ENCODE results near the gene MMD.
"Not testable (repeated sequence)": the region's sequence is repeated elsewhere in the genome, so short reads cannot be mapped to it uniquely, and the experiment has no call there.

MMD gene

GRCh38 chr17:55424893-55425540 is 3.4 kb upstream of the MMD start:
- FAIRE-seq: no peak

GRCh38 chr17:55423535-55423934 is 1.9 kb upstream of the MMD start:
- DNase-seq (ENCODE audit: insufficient read length, low spot score): no peak
- no peak for FAIRE-seq

More at GRCh38 chr17:55424893-55425540, 3.4 kb upstream of the MMD start:
- DNase-seq (ENCODE audit: insufficient read length, low spot score): no peak

- DNase-seq (ENCODE audit: insufficient read length, low spot score); FAIRE-seq: not testable (repeated sequence)
These were observed 1.2 kb upstream of the MMD start for GRCh38 chr17:55422828-55423164.

- DNase-seq (ENCODE audit: insufficient read length, low spot score): peak; percentile 22
- no peak for FAIRE-seq
These were observed 858 bp downstream of the MMD start for GRCh38 chr17:55420776-55421178.

GRCh38 chr17:55420067-55420775 is 1.4 kb downstream of the MMD start:
- no peak for DNase-seq (ENCODE audit: insufficient read length, low spot score)
- FAIRE-seq: no peak

- FAIRE-seq (no peak), DNase-seq (ENCODE audit: insufficient read length, low spot score) (no peak)
These were observed 3.0 kb downstream of the MMD start for GRCh38 chr17:55418369-55419268.

- DNase-seq (ENCODE audit: insufficient read length, low spot score): no peak
- peak; percentile 9 for FAIRE-seq
These were observed 4.0 kb downstream of the MMD start for GRCh38 chr17:55417411-55418268.

- peak; percentile 16 for FAIRE-seq
- DNase-seq (ENCODE audit: insufficient read length, low spot score): no peak
These were observed 5.1 kb downstream of the MMD start for GRCh38 chr17:55416470-55417052.

GRCh38 chr17:55416000-55416399 is 5.6 kb downstream of the MMD start:
- FAIRE-seq: no peak
- no peak for DNase-seq (ENCODE audit: insufficient read length, low spot score)

- DNase-seq (ENCODE audit: insufficient read length, low spot score) (no peak), FAIRE-seq (no peak)
These were observed 6.7 kb downstream of the MMD start for GRCh38 chr17:55414983-55415382.

GRCh38 chr17:55413825-55414489 is 7.7 kb downstream of the MMD start:
- FAIRE-seq (peak; percentile 92), DNase-seq (ENCODE audit: insufficient read length, low spot score) (no peak)

GRCh38 chr17:55411463-55411855 is 10.2 kb downstream of the MMD start:
- FAIRE-seq (no peak), DNase-seq (ENCODE audit: insufficient read length, low spot score) (no peak)

GRCh38 chr17:55410722-55411462 is 10.7 kb downstream of the MMD start:
- FAIRE-seq (no peak), DNase-seq (ENCODE audit: insufficient read length, low spot score) (no peak)

GRCh38 chr17:55409030-55409800 is 12.4 kb downstream of the MMD start:
- no peak for DNase-seq (ENCODE audit: insufficient read length, low spot score)
- FAIRE-seq: no peak

GRCh38 chr17:55407641-55408566 is 13.7 kb downstream of the MMD start:
- DNase-seq (ENCODE audit: insufficient read length, low spot score): no peak
- peak; percentile 31 for FAIRE-seq

- no peak for DNase-seq (ENCODE audit: insufficient read length, low spot score)
- FAIRE-seq: no peak
These were observed 16.0 kb downstream of the MMD start for GRCh38 chr17:55405600-55405999.

- FAIRE-seq; DNase-seq (ENCODE audit: insufficient read length, low spot score): not testable (repeated sequence)
These were observed 17.4 kb downstream of the MMD start for GRCh38 chr17:55404197-55404596.

Measured in HTR-8/SVneo (cell line).